GM12878 (cell line): ENCODE data around the gene EPAS1. TPM values are rescaled to one million over a fixed set of nuclear protein-coding genes. Genes with fewer than 3 reads are reported as not detected.

Experiments used
- ATAC-seq: fragments of 200-7000 bp; cut with Tn5 transposase; 3 replicates; pipeline ENCODE4 v1.9.1; 2020; ENCODE audit warnings: mild to moderate bottlenecking, moderate library complexity
- BruUV-seq: library from RNA; stranded (reverse); fragments of 400-500 nt; replicated peaks from 2 replicates; lab custom pipeline; 2021; lab: Mats Ljungman, UMichigan
- CTCF ChIA-PET: fragments of 300-600 bp; sonication (Branson Sonifier 250); formaldehyde crosslinking; extraction: SDS; loops from one replicate; lab custom pipeline; 2021; ENCODE audit warnings: inconsistent platforms; lab: Yijun Ruan, JAX
- POLR2A ChIA-PET: fragments of 350-600 bp; formaldehyde crosslinking; extraction: SDS; loops from one replicate; lab custom pipeline; 2021; ENCODE audit warnings: inconsistent platforms; lab: Charles Lee
- RAD21 ChIA-PET: fragments of 300-600 bp; sonication (Branson Sonifier 250); formaldehyde crosslinking; loops from one replicate; lab custom pipeline; 2023; ENCODE audit warnings: antibody characterized with exemption; ENCODE audit not compliant: unreplicated experiment; lab: Charles Lee
- SMC1A ChIA-PET: fragments of 300-600 bp; sonication (Branson Sonifier 250); formaldehyde crosslinking; loops from one replicate; lab custom pipeline; 2023; ENCODE audit not compliant: unreplicated experiment, uncharacterized antibody; lab: Charles Lee
- DNase-seq: peaks from one replicate; pipeline ENCODE4 v3.0.0-alpha.2; 2011; ENCODE audit warnings: low read depth, low spot score
- FAIRE-seq: peaks from 3 replicates; lab custom pipeline; 2011; peaks lifted over from hg19 to GRCh38; lab: Jason Lieb, UNC
- H2AFZ ChIP-seq: 2 replicates; pipeline ENCODE4 v1.6.0; 2011; ENCODE audit warnings: low read depth, low read length, control low read depth; ENCODE audit not compliant: control insufficient read depth
- H3K27ac ChIP-seq: 2 replicates; pipeline ENCODE4 v1.5.1; 2011; ENCODE audit warnings: control low read depth; ENCODE audit not compliant: control insufficient read depth, insufficient read depth
- H3K27me3 ChIP-seq, 2 experiments: replicated peaks in 1 of 2; 2 replicates each; pipeline versions ENCODE4 v1.6.0 to v1.6.1; 2011; ENCODE audit warnings: low read length in 1 of 2; ENCODE audit not compliant: control insufficient read depth in 2 of 2, insufficient read depth in 2 of 2
- H3K36me3 ChIP-seq, 2 experiments: 2 replicates each; pipeline ENCODE4 v1.5.1; 2011; ENCODE audit warnings: low read length in 1 of 2; ENCODE audit not compliant: control insufficient read depth in 2 of 2, insufficient read depth in 2 of 2
- H3K4me1 ChIP-seq: 2 replicates; pipeline ENCODE4 v1.6.1; 2011; ENCODE audit warnings: mild to moderate bottlenecking, low read length, moderate library complexity, mixed read lengths; ENCODE audit not compliant: control insufficient read depth, insufficient read depth
- H3K4me2 ChIP-seq: 2 replicates; pipeline ENCODE4 v1.6.0; 2011; ENCODE audit warnings: control low read depth; ENCODE audit not compliant: control insufficient read depth, insufficient read depth
- H3K4me3 ChIP-seq: fragments of 200-600 bp; sonication (generic); 2 replicates; pipeline ENCODE4 v1.5.1; 2016
- H3K79me2 ChIP-seq: 2 replicates; pipeline ENCODE4 v1.6.0; 2011; ENCODE audit warnings: low read length; ENCODE audit not compliant: control insufficient read depth, insufficient read depth
- H3K9ac ChIP-seq: 2 replicates; pipeline ENCODE4 v1.8.0; 2011; ENCODE audit warnings: low read length, control low read depth, mixed read lengths; ENCODE audit not compliant: control insufficient read depth, insufficient read depth
- H3K9me3 ChIP-seq: replicated peaks from 3 replicates; pipeline ENCODE4 v1.5.1; 2011; ENCODE audit warnings: mild to moderate bottlenecking, low read length; ENCODE audit not compliant: control insufficient read depth, insufficient read depth
- H4K20me1 ChIP-seq: 2 replicates; pipeline ENCODE4 v1.6.0; 2011; ENCODE audit not compliant: control insufficient read depth, insufficient read depth
- CREB1 ChIP-seq: IDR thresholded peaks from 2 replicates; pipeline ENCODE4 v1.6.1; 2012; ENCODE audit warnings: low read depth, mild to moderate bottlenecking, inconsistent platforms
- MEF2B ChIP-seq: fragments of 450-650 bp; IDR thresholded peaks from 2 replicates; pipeline ENCODE4 v1.6.1; 2018; ENCODE audit warnings: mild to moderate bottlenecking, moderate library complexity; ENCODE audit not compliant: partially characterized antibody, poor library complexity, severe bottlenecking
- MTA2 ChIP-seq: fragments of 450-650 bp; IDR thresholded peaks from 2 replicates; pipeline ENCODE4 v1.6.1; 2016; ENCODE audit warnings: low read depth, mild to moderate bottlenecking, moderate library complexity
- POLR2AphosphoS5 ChIP-seq: IDR thresholded peaks from 2 replicates; pipeline ENCODE4 v1.6.1; 2011; ENCODE audit warnings: mild to moderate bottlenecking, low read length, inconsistent platforms
- SRF ChIP-seq, 2 experiments: IDR thresholded peaks; 2 replicates each; pipeline ENCODE4 v1.6.1; 2011; ENCODE audit warnings: low read depth in 2 of 2, low read length in 2 of 2, mild to moderate bottlenecking in 1 of 2, moderate library complexity in 1 of 2
- WGBS: methylation state at CpG from one replicate; pipeline ENCODE4 v1.1.6; 2016; ENCODE audit warnings: low lambda C conversion rate; ENCODE audit not compliant: insufficient replicate concordance, insufficient coverage; ENCODE audit errors: missing lambda C conversion rate; 5-methylcytosine and 5-hydroxymethylcytosine counted together
- in situ Hi-C: fragments of 300-500 bp; cut with MboI; formaldehyde crosslinking; loops from 9 replicates; pipeline ENCODE4 v1.14.3; 2018; ENCODE audit warnings: mixed read lengths
- intact Hi-C: fragments of 100-400 bp; cut with micrococcal nuclease; formaldehyde crosslinking; loops from one replicate; pipeline ENCODE4 v1.14.2; 2022; ENCODE audit not compliant: unreplicated experiment
- polyA plus RNA-seq, 11 experiments: library from polyadenylated mRNA; depleted of rRNA in 4 of 11; unstranded in 6 of 11; stranded (reverse) in 5 of 11; fragments of >200 nt; fragmentation: Nextera tagmentation in 4 of 11; fragmentation: Illumina TruSeq in 1 of 11; extraction: Ambion mirVana in 4 of 11; extraction: Trizol in 1 of 11; gene quantifications; 1 replicate in 1 of 11; 2 replicates in 10 of 11; pipeline versions ENCODE4 v1.2.1 to v1.2.3, GENCODE V29; 2011 to 2016; ENCODE audit warnings: inconsistent platforms in 2 of 11, missing spikeins in 2 of 11, low read depth in 1 of 11
- total RNA-seq, 4 experiments: library from RNA; depleted of rRNA in 3 of 4; stranded (reverse); fragments of >200 nt in 3 of 4; fragmentation: Illumina TruSeq in 1 of 4; extraction: Trizol in 1 of 4; gene quantifications; 2 replicates each; pipeline versions ENCODE4 v1.2.1 to v1.2.3, GENCODE V29; 2013 to 2021
- TF ChIP-seq, protein P1 (sequence below): IDR thresholded peaks from 2 replicates; pipeline ENCODE4 v1.6.1; 2011; ENCODE audit warnings: mild to moderate bottlenecking, low read depth, low read length, moderate library complexity; ENCODE audit not compliant: insufficient replicate concordance
- TF ChIP-seq, protein P2 (sequence below): fragments of 450-650 bp; IDR thresholded peaks from 2 replicates; pipeline ENCODE4 v1.6.1; 2017; ENCODE audit warnings: borderline replicate concordance

Gene EPAS1
- total and polyA plus RNA-seq, 10 of the 15 experiments (the other 5 are each of a cell fraction or from before 2014, with no cell fraction given) = 0.11 to 22.0 (median 1.3) TPM; not detected in 1

DNA sequence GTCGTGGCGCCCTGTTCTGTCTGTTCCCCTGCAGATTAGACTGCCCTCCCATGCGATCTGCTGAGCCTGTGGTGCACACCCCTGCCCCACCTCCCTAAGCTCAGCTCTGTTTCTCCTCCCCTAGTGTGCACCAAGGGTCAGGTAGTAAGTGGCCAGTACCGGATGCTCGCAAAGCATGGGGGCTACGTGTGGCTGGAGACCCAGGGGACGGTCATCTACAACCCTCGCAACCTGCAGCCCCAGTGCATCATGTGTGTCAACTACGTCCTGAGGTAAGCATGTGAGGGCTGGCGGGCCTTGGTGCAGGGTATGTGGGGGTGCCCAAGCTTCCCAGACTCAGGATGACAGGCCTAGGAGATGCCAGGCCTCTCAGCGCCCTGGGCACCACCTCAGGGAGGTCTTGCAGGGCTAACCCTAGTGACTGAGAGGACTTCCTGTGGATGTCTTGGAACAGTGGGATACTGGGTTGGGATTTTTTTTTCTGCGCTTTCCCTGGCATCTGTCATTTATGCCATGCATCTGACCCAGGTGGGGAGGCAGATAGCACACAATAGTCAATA, 78.4 kb downstream of the EPAS1 start (continued):
- TF ChIP-seq, protein P1, sequence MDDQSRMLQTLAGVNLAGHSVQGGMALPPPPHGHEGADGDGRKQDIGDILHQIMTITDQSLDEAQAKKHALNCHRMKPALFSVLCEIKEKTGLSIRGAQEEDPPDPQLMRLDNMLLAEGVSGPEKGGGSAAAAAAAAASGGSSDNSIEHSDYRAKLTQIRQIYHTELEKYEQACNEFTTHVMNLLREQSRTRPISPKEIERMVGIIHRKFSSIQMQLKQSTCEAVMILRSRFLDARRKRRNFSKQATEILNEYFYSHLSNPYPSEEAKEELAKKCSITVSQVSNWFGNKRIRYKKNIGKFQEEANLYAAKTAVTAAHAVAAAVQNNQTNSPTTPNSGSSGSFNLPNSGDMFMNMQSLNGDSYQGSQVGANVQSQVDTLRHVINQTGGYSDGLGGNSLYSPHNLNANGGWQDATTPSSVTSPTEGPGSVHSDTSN = no peak

DNA sequence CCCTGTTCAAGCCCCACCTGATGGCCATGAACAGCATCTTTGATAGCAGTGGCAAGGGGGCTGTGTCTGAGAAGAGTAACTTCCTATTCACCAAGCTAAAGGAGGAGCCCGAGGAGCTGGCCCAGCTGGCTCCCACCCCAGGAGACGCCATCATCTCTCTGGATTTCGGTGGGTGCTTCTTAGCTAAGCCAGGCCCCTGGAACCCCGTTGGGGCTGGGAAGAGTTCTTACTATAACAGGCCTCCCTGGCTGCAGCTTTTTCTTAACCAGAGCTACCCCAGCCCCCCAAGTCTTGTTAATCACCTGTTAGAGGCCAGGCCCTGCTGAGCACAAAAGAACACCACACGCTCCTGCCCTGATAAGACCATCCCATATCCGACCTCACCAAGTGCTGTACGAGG, 79.4 kb downstream of the EPAS1 start:
- no peak for FAIRE-seq
- Histone ChIP-seq H2AFZ (no peak overlapping the region), H3K4me1 (no peaks in the 10 kb centered on the region), H3K36me3 (peaks cover 0 to 2% of the 10 kb centered on the region in 2 experiments; a peak in 2 of 4 replicates), H3K27ac (no peak overlapping the region), H3K4me3 (no peak overlapping the region), H3K4me2 (no peak overlapping the region), H3K79me2 (no peaks in the 10 kb centered on the region), H3K9ac (no peak overlapping the region), H4K20me1 (no peaks in the 10 kb centered on the region), H3K9me3 (no peaks in the 10 kb centered on the region), H3K27me3 (peaks cover 0 to 3% of the 10 kb centered on the region in 2 experiments; a peak in 1 of 4 replicates)
- ChIA-PET POLR2A (no interaction called here), SMC1A (interaction anchor here (1.2 kb wide), 1 partner anchor 273 kb away, joined by 3 read pairs; no protein-coding TSS in a partner anchor), RAD21 (no interaction called here), CTCF (interaction anchor here (1.8 to 2.4 kb wide), 2 partner anchors 10 to 366 kb away, joined by 5 to 9 read pairs; no protein-coding TSS in a partner anchor)
- DNase-seq = no peak
- in situ Hi-C loops = no loop called here
- TF ChIP-seq POLR2AphosphoS5 (no peak), SRF (IDR thresholded peaks at IDR 0.05; ENCODE audit: low read depth in 2 of 2, low read length in 2 of 2) (no peak), MEF2B (no peak), MTA2 (no peak), CREB1 (no peak)
- TF ChIP-seq, protein P2, sequence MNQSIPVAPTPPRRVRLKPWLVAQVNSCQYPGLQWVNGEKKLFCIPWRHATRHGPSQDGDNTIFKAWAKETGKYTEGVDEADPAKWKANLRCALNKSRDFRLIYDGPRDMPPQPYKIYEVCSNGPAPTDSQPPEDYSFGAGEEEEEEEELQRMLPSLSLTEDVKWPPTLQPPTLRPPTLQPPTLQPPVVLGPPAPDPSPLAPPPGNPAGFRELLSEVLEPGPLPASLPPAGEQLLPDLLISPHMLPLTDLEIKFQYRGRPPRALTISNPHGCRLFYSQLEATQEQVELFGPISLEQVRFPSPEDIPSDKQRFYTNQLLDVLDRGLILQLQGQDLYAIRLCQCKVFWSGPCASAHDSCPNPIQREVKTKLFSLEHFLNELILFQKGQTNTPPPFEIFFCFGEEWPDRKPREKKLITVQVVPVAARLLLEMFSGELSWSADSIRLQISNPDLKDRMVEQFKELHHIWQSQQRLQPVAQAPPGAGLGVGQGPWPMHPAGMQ = no peak
- WGBS = 19% methylated on average over 7 of the region's 7 CpGs
- intact Hi-C loops = no loop called here
- no peak for ATAC-seq
- BruUV-seq = no TSS peak
